ENCODE measurements around the gene CEP164. TPM values are rescaled to one million over a fixed set of nuclear protein-coding genes. Genes with fewer than 3 reads are reported as not detected.

Gene CEP164
- total RNA-seq, 1 experiment from 2014 or later = 33.9 TPM

- Histone ChIP-seq H3K4me3 (no peak overlapping the region), H3F3A (ENCODE audit: insufficient read depth, low read depth) (no peaks in the 10 kb centered on the region), H3K79me2 (ENCODE audit: low read depth) (no peaks in the 10 kb centered on the region), H3K27ac (no peak overlapping the region), H3K9me2 (ENCODE audit: insufficient read depth) (no peaks in the 10 kb centered on the region), H3K27me3 (ENCODE audit: insufficient read depth, low read depth) (no peaks in the 10 kb centered on the region), H2AFZ (no peak overlapping the region), H3K36me3 (ENCODE audit: low read depth) (0 out of 2 replicates have a peak, but pooled peaks cover 10% of the 10 kb centered on the region), H4K20me1 (ENCODE audit: insufficient read depth) (no peaks in the 10 kb centered on the region), H3K4me2 (no peak overlapping the region), H3K4me1 (replicated peaks; ENCODE audit: insufficient read depth) (no peaks in the 10 kb centered on the region), H3K9me3 (ENCODE audit: insufficient read depth, low read depth) (no peaks in the 10 kb centered on the region)
- TF ChIP-seq CTCF (conservative IDR thresholded peaks at IDR 0.05) (no peak), EZH2 (IDR thresholded peaks at IDR 0.05; ENCODE audit: low read depth) (no peak)
- intact Hi-C loops (cut with micrococcal nuclease; ENCODE audit: unreplicated experiment) = no loop called here
- POLR2A ChIA-PET (ENCODE audit: unreplicated experiment) = interaction anchor here (0.6 kb wide), 1 partner anchor 74 kb away, joined by 3 read pairs; no protein-coding TSS in a partner anchor
- no peak for DNase-seq
- BruUV-seq (replicated peaks) = no TSS peak
- CTCF ChIA-PET = interaction anchor here (0.5 kb wide), 1 partner anchor 200 kb away, joined by 9 read pairs; no protein-coding TSS in a partner anchor
These were observed 63.1 kb downstream of the CEP164 start for GRCh38 chr11:117390743-117391142.

- H4K20me1 ChIP-seq (ENCODE audit: insufficient read depth) = no peaks in the 10 kb centered on the region
- ChIA-PET CTCF (interaction anchor here (0.5 kb wide), 1 partner anchor 200 kb away, joined by 9 read pairs; no protein-coding TSS in a partner anchor), POLR2A (ENCODE audit: unreplicated experiment) (no interaction called here)
- TF ChIP-seq CTCF (conservative IDR thresholded peaks at IDR 0.05) (no peak), EZH2 (IDR thresholded peaks at IDR 0.05; ENCODE audit: low read depth) (no peak)
- H3K4me2 ChIP-seq = no peak overlapping the region
- H3K4me3 ChIP-seq = no peak overlapping the region
- no peak overlapping the region for H2AFZ ChIP-seq
- no TSS peak for BruUV-seq (replicated peaks)
- H3K27me3 ChIP-seq (ENCODE audit: insufficient read depth, low read depth) = no peaks in the 10 kb centered on the region
- H3K36me3 ChIP-seq (ENCODE audit: low read depth) = 0 out of 2 replicates have a peak, but pooled peaks cover 10% of the 10 kb centered on the region
- intact Hi-C loops (cut with micrococcal nuclease; ENCODE audit: unreplicated experiment) = no loop called here
- H3K9me2 ChIP-seq (ENCODE audit: insufficient read depth) = no peaks in the 10 kb centered on the region
- DNase-seq = no peak
- no peaks in the 10 kb centered on the region for H3F3A ChIP-seq (ENCODE audit: insufficient read depth, low read depth)
- H3K27ac ChIP-seq = no peak overlapping the region
- H3K9me3 ChIP-seq (ENCODE audit: insufficient read depth, low read depth) = no peaks in the 10 kb centered on the region
- no peaks in the 10 kb centered on the region for H3K4me1 ChIP-seq (replicated peaks; ENCODE audit: insufficient read depth)
- no peaks in the 10 kb centered on the region for H3K79me2 ChIP-seq (ENCODE audit: low read depth)
These were observed 63.5 kb downstream of the CEP164 start for GRCh38 chr11:117391181-117391580.

- no peaks in the 10 kb centered on the region for H4K20me1 ChIP-seq (ENCODE audit: insufficient read depth)
- H3K4me3 ChIP-seq = no peak overlapping the region
- no peaks in the 10 kb centered on the region for H3K27me3 ChIP-seq (ENCODE audit: insufficient read depth, low read depth)
- peaks cover 16% of the 10 kb centered on the region; the same call in 1 of the 2 replicates for H3K36me3 ChIP-seq (ENCODE audit: low read depth)
- ChIA-PET POLR2A (ENCODE audit: unreplicated experiment) (no interaction called here), CTCF (no interaction called here)
- no peaks in the 10 kb centered on the region for H3K9me3 ChIP-seq (ENCODE audit: insufficient read depth, low read depth)
- H3K4me1 ChIP-seq (replicated peaks; ENCODE audit: insufficient read depth) = no peaks in the 10 kb centered on the region
- DNase-seq = no peak
- H3K27ac ChIP-seq = no peak overlapping the region
- BruUV-seq (replicated peaks) = no TSS peak
- no peak for TF ChIP-seq EZH2 (IDR thresholded peaks at IDR 0.05; ENCODE audit: low read depth)
- TF ChIP-seq CTCF (conservative IDR thresholded peaks at IDR 0.05) = no peak
- no peaks in the 10 kb centered on the region for H3K79me2 ChIP-seq (ENCODE audit: low read depth)
- no peak overlapping the region for H3K4me2 ChIP-seq
- H3K9me2 ChIP-seq (ENCODE audit: insufficient read depth) = no peaks in the 10 kb centered on the region
- intact Hi-C loops (cut with micrococcal nuclease; ENCODE audit: unreplicated experiment) = no loop called here
- H3F3A ChIP-seq (ENCODE audit: insufficient read depth, low read depth) = no peaks in the 10 kb centered on the region
- H2AFZ ChIP-seq = no peak overlapping the region
These were observed 64.5 kb downstream of the CEP164 start for GRCh38 chr11:117392001-117392690.
